ENCODE measurements around the gene TAS2R40. TPM values are rescaled to one million over a fixed set of nuclear protein-coding genes. Genes with fewer than 3 reads are reported as not detected.

Gene TAS2R40
- total RNA-seq, 1 donor from 2014 or later, result not detected

DNA sequence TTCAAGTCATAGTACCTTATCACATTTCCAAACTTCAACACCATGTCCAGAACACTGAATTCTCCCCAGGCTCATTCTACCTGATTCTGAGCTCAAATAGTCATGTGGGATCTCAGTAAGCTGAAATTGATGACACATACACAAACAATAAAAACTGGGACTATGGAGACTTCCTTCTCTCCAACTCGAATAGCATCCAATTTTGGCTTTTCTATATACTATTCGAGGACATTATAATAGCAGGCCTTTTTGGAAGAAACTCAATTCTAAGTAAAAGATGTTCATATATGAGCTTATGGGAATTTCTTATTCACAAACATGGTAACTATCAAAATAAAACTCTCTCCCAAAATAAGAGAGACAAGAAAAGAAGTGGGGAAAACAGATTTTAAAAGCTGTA is 551 bp upstream of the TAS2R40 start:
- no peaks in the 10 kb centered on the region for H3K9me3 ChIP-seq (ENCODE audit: control insufficient read depth in 3 of 3, low read length in 3 of 3)
- H3K9ac ChIP-seq (ENCODE audit: low read depth in 1 of 3, low read length in 3 of 3), result no peak overlapping the region
- H3K4me3 ChIP-seq (ENCODE audit: low read length in 3 of 3), result no peak overlapping the region
- H3K36me3 ChIP-seq (ENCODE audit: control insufficient read depth in 3 of 3, insufficient read depth in 3 of 3, low read length in 3 of 3), result no peaks in the 10 kb centered on the region
- H3K27me3 ChIP-seq (ENCODE audit: control insufficient read depth in 3 of 3, insufficient read depth in 3 of 3, low read length in 3 of 3), result no peaks in the 10 kb centered on the region
- no peak overlapping the region for H3K27ac ChIP-seq (ENCODE audit: low read depth, low read length)
- H3K4me1 ChIP-seq (ENCODE audit: control insufficient read depth in 3 of 3, insufficient read depth in 3 of 3, low read length in 3 of 3), result no peaks in the 10 kb centered on the region

DNA sequence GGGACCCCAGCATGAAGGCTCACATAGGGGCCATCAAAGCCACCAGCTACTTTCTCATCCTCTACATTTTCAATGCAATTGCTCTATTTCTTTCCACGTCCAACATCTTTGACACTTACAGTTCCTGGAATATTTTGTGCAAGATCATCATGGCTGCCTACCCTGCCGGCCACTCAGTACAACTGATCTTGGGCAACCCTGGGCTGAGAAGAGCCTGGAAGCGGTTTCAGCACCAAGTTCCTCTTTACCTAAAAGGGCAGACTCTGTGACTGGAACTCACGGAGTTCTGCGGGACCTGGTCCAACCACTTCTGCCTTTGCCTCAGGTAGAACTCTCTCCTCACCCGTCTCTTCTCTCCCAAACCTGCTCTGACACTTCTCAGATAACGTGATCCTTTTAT is 945 bp downstream of the TAS2R40 start:
- Histone ChIP-seq H3K4me3 (ENCODE audit: low read length in 3 of 3) (no peak overlapping the region), H3K27ac (ENCODE audit: low read depth, low read length) (no peak overlapping the region), H3K27me3 (ENCODE audit: control insufficient read depth in 3 of 3, insufficient read depth in 3 of 3, low read length in 3 of 3) (no peaks in the 10 kb centered on the region), H3K9ac (ENCODE audit: low read depth in 1 of 3, low read length in 3 of 3) (no peak overlapping the region), H3K9me3 (ENCODE audit: control insufficient read depth in 3 of 3, low read length in 3 of 3) (no peaks in the 10 kb centered on the region), H3K36me3 (ENCODE audit: control insufficient read depth in 3 of 3, insufficient read depth in 3 of 3, low read length in 3 of 3) (no peaks in the 10 kb centered on the region), H3K4me1 (ENCODE audit: control insufficient read depth in 3 of 3, insufficient read depth in 3 of 3, low read length in 3 of 3) (peaks cover 0 to 3% (median 0%) of the 10 kb centered on the region in 3 donors)

DNA sequence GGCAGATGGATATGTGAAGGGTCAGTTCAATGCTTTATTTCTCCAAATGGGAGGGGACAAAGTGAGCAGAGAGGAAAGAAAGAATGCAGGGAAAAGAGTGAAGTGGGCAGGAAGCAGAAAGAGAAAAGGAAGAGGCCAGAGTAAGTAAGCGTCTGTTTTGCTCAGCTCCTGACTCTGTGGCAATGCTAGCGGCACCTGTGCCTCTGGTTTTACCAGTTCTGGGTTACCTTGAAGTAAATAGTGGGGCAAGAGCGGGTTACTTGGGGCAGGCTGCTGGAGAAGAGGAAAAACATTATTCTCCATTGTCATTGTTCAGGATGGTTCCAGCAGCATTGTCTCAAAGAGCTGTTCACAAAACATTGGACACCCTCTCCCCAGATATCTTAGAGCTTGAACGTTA is 1.9 kb downstream of the TAS2R40 start:
- H3K27ac ChIP-seq (ENCODE audit: low read depth, low read length), result no peak overlapping the region
- no peak overlapping the region for H3K9ac ChIP-seq (ENCODE audit: low read depth in 1 of 3, low read length in 3 of 3)
- H3K4me3 ChIP-seq (ENCODE audit: low read length in 3 of 3), result no peak overlapping the region
- no peaks in the 10 kb centered on the region for H3K9me3 ChIP-seq (ENCODE audit: control insufficient read depth in 3 of 3, low read length in 3 of 3)
- H3K4me1 ChIP-seq (ENCODE audit: control insufficient read depth in 3 of 3, insufficient read depth in 3 of 3, low read length in 3 of 3), result peaks cover 0 to 3% (median 0%) of the 10 kb centered on the region in 3 donors
- H3K27me3 ChIP-seq (ENCODE audit: control insufficient read depth in 3 of 3, insufficient read depth in 3 of 3, low read length in 3 of 3), result no peaks in the 10 kb centered on the region
- H3K36me3 ChIP-seq (ENCODE audit: control insufficient read depth in 3 of 3, insufficient read depth in 3 of 3, low read length in 3 of 3), result no peaks in the 10 kb centered on the region

DNA sequence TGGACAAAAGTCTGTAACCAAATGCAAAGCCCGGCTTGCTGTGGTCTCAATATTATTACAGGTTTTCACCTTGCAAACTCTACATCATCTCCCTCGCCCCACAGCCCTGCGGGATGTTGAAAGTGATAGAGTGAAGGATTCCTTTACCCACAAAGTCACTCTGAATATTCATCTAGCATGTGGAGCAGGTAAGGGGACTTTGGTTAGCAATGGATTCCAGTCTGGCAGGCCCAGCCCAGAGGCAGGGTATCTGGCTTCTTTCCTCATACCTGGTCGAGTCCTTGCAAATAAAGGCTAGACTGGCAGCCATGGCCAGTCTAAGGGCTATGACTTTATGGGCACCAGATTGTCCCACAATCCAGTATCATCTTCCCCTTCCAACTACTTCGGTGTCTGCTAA is 3.2 kb downstream of the TAS2R40 start:
- peaks cover 0 to 3% (median 0%) of the 10 kb centered on the region in 3 donors for H3K4me1 ChIP-seq (ENCODE audit: control insufficient read depth in 3 of 3, insufficient read depth in 3 of 3, low read length in 3 of 3)
- H3K27me3 ChIP-seq (ENCODE audit: control insufficient read depth in 3 of 3, insufficient read depth in 3 of 3, low read length in 3 of 3), result no peaks in the 10 kb centered on the region
- no peak overlapping the region for H3K4me3 ChIP-seq (ENCODE audit: low read length in 3 of 3)
- no peak overlapping the region for H3K27ac ChIP-seq (ENCODE audit: low read depth, low read length)
- H3K36me3 ChIP-seq (ENCODE audit: control insufficient read depth in 3 of 3, insufficient read depth in 3 of 3, low read length in 3 of 3), result no peaks in the 10 kb centered on the region
- no peak overlapping the region for H3K9ac ChIP-seq (ENCODE audit: low read depth in 1 of 3, low read length in 3 of 3)
- no peaks in the 10 kb centered on the region for H3K9me3 ChIP-seq (ENCODE audit: control insufficient read depth in 3 of 3, low read length in 3 of 3)

DNA sequence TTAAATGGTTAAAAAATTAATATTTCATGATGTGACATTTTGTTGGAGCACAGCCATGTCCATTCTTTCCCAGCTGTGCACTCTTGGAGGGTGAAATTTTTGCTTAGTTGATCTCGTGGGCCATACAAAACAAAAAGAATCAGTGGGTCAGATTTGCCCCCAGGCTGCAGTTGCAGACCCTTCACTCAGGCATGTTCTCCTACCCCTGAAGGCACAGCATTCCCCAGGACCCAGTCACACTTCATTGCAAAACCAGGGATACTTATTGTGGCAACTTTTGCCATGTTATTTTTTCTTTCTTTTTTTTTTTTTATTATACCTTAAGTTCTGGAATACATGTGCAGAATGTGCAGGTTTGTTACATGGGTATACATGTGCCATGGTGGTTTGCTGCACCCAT is 6.0 kb downstream of the TAS2R40 start:
- H3K4me1 ChIP-seq (ENCODE audit: control insufficient read depth in 3 of 3, insufficient read depth in 3 of 3, low read length in 3 of 3), result peaks cover 0 to 3% (median 0%) of the 10 kb centered on the region in 3 donors
- H3K9ac ChIP-seq (ENCODE audit: low read depth in 1 of 3, low read length in 3 of 3), result no peak overlapping the region
- no peaks in the 10 kb centered on the region for H3K36me3 ChIP-seq (ENCODE audit: control insufficient read depth in 3 of 3, insufficient read depth in 3 of 3, low read length in 3 of 3)
- no peak overlapping the region for H3K4me3 ChIP-seq (ENCODE audit: low read length in 3 of 3)
- no peaks in the 10 kb centered on the region for H3K27me3 ChIP-seq (ENCODE audit: control insufficient read depth in 3 of 3, insufficient read depth in 3 of 3, low read length in 3 of 3)
- no peaks in the 10 kb centered on the region for H3K9me3 ChIP-seq (ENCODE audit: control insufficient read depth in 3 of 3, low read length in 3 of 3)
- no peak overlapping the region for H3K27ac ChIP-seq (ENCODE audit: low read depth, low read length)

DNA sequence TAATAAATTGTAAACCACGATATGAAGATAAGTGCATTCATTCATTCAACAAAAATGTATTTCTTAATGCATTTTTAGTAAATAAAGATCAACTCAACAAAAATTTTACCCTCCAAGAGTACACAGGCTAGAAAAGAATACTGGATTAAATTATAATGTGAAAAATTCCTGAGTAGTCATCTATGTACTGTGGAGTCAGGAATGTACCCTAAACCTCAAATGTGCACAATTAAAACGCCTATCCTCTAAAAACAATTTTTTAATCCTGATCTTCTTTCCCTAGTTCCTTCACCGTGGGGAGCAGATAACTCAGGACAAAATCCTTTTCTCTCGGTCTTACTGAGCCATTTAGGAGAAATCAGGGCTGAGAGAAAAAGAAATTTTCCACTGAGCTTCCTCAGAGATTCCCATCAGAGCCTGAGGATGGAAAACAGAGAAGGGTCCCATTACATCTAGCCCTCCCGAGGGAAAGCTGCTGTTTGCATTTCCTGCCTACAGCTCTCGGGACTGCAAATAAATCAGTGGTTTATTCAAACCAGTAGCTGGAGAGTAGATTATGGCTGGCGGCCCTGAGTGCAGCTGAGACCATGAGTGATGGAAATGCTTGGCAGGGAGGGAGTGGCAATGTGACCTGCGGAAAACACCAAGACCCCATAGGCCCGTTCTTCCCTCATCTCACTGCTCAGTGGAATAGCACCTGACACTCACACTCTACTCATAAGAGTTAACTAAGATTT is 7.4 kb downstream of the TAS2R40 start:
- Histone ChIP-seq H3K4me1 (ENCODE audit: control insufficient read depth in 3 of 3, insufficient read depth in 3 of 3, low read length in 3 of 3) (peaks cover 0 to 3% (median 0%) of the 10 kb centered on the region in 3 donors), H3K27me3 (ENCODE audit: control insufficient read depth in 3 of 3, insufficient read depth in 3 of 3, low read length in 3 of 3) (no peaks in the 10 kb centered on the region), H3K27ac (ENCODE audit: low read depth, low read length) (no peak overlapping the region), H3K9ac (ENCODE audit: low read depth in 1 of 3, low read length in 3 of 3) (no peak overlapping the region), H3K9me3 (ENCODE audit: control insufficient read depth in 3 of 3, low read length in 3 of 3) (no peaks in the 10 kb centered on the region), H3K4me3 (ENCODE audit: low read length in 3 of 3) (no peak overlapping the region), H3K36me3 (ENCODE audit: control insufficient read depth in 3 of 3, insufficient read depth in 3 of 3, low read length in 3 of 3) (no peaks in the 10 kb centered on the region)

DNA sequence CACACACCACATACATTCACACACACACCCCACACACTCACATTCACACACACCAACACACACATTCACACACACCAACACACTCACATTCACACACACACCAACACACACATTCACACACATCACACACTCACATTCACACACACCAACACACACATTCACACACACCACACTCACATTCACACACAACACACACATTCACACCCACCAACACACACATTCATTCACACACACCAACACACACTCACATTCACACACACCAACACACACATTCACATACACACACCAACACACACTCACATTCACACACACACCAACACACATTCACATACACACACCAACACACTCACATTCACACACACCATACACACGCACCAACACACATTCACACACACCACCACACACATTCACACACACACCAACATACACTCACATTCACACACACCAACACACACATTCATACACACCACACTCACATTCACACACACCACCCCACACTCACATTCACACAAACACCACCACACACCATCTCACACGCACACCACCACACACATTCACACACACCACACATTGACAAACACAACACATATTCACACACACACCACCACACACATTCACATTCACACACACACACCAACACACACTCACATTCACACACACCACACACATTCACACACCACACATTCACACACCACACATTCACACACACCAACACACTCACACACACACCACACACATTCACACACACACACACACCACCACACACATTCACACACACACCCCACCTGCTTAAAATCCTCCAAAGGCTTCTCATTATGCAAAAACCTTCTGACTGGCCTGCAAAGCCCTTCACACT is 9.0 kb downstream of the TAS2R40 start:
- Histone ChIP-seq H3K4me3 (ENCODE audit: low read length in 3 of 3) (no peak overlapping the region), H3K9ac (ENCODE audit: low read depth in 1 of 3, low read length in 3 of 3) (no peak overlapping the region), H3K27ac (ENCODE audit: low read depth, low read length) (no peak overlapping the region), H3K27me3 (ENCODE audit: control insufficient read depth in 3 of 3, insufficient read depth in 3 of 3, low read length in 3 of 3) (no peaks in the 10 kb centered on the region), H3K36me3 (ENCODE audit: control insufficient read depth in 3 of 3, insufficient read depth in 3 of 3, low read length in 3 of 3) (no peaks in the 10 kb centered on the region), H3K4me1 (ENCODE audit: control insufficient read depth in 3 of 3, insufficient read depth in 3 of 3, low read length in 3 of 3) (peaks cover 0 to 3% (median 0%) of the 10 kb centered on the region in 3 donors), H3K9me3 (ENCODE audit: control insufficient read depth in 3 of 3, low read length in 3 of 3) (no peaks in the 10 kb centered on the region)

DNA sequence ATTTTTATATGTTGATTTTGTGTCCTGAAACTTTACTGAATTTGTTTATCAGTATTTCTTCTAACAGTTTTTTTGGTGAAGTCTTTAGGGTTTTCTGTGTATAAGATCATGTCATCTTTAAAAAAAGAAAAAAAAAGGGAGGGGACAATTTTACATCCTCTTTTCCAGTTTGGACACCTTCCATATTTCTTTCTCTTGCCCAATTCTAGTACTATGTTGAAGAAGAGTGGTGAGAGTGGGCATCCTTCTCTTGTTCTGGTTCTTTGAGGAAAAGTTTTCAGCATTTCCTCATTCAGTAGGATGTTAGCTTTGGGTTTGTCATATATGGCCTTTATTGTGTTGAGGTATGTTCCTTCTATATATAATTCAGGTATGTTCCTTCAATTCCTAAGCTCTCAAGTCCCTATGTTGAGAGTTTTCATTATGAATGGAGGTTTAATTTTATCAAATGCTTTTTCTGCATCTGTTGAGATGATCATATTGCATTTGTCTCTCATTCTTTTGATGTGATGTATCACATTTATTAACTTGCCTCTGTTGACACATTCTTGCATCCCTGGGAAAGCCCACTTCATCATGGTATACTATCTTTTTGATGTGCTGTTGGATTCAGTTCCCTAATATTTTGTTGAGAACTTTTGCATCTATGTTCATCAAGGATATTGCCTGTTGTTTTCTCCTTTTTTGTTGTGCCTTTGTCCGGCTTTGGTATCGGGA is 12.1 kb downstream of the TAS2R40 start:
- Histone ChIP-seq H3K27me3 (ENCODE audit: control insufficient read depth in 3 of 3, insufficient read depth in 3 of 3, low read length in 3 of 3) (no peaks in the 10 kb centered on the region), H3K4me3 (ENCODE audit: low read length in 3 of 3) (no peak overlapping the region), H3K27ac (ENCODE audit: low read depth, low read length) (no peak overlapping the region), H3K4me1 (ENCODE audit: control insufficient read depth in 3 of 3, insufficient read depth in 3 of 3, low read length in 3 of 3) (no peaks in the 10 kb centered on the region), H3K9me3 (ENCODE audit: control insufficient read depth in 3 of 3, low read length in 3 of 3) (peaks cover 0 to 5% (median 2%) of the 10 kb centered on the region in 3 donors), H3K36me3 (ENCODE audit: control insufficient read depth in 3 of 3, insufficient read depth in 3 of 3, low read length in 3 of 3) (no peaks in the 10 kb centered on the region), H3K9ac (ENCODE audit: low read depth in 1 of 3, low read length in 3 of 3) (no peak overlapping the region)

DNA sequence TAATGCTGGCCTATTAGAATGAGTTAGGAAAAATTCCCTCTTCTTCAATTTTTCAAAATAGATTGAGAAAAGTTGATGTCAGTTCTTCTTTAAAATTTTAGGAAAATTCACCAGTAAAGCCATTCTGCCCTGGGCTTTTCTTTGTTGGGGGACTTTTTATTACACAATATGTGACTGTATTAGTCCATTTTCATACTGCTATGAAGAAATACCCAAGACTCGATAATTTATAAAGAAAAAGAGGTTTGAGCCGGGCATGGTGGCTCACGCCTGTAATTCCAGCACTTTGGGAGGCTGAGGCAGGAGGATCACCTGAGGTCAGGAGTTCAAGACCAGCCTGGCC is 12.7 kb downstream of the TAS2R40 start:
- Histone ChIP-seq H3K27ac (ENCODE audit: low read depth, low read length) (no peak overlapping the region), H3K27me3 (ENCODE audit: control insufficient read depth in 3 of 3, insufficient read depth in 3 of 3, low read length in 3 of 3) (no peaks in the 10 kb centered on the region), H3K4me3 (ENCODE audit: low read length in 3 of 3) (no peak overlapping the region), H3K36me3 (ENCODE audit: control insufficient read depth in 3 of 3, insufficient read depth in 3 of 3, low read length in 3 of 3) (no peaks in the 10 kb centered on the region), H3K9me3 (ENCODE audit: control insufficient read depth in 3 of 3, low read length in 3 of 3) (peaks cover 0 to 5% (median 2%) of the 10 kb centered on the region in 3 donors), H3K9ac (ENCODE audit: low read depth in 1 of 3, low read length in 3 of 3) (no peak overlapping the region), H3K4me1 (ENCODE audit: control insufficient read depth in 3 of 3, insufficient read depth in 3 of 3, low read length in 3 of 3) (no peaks in the 10 kb centered on the region)

DNA sequence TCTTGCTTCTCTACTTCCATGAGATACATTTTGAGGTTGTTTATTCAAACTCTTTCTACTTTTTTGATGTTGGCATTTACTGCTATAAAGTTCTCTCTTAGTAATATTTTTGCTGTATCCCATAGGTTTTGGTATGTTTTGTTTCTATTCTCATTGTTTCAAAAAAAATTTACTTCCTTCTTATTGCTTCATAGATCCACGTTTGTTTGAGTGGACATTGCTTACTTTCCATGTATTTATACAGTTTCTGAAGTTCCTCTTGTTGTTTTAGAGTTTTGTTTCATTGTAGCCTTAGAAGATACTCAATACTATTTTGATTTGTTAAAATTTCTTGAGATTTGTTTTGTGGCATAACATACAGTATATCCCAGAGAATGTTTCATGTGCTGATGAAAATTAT is 13.7 kb downstream of the TAS2R40 start:
- Histone ChIP-seq H3K27me3 (ENCODE audit: control insufficient read depth in 3 of 3, insufficient read depth in 3 of 3, low read length in 3 of 3) (no peaks in the 10 kb centered on the region), H3K36me3 (ENCODE audit: control insufficient read depth in 3 of 3, insufficient read depth in 3 of 3, low read length in 3 of 3) (no peaks in the 10 kb centered on the region), H3K9ac (ENCODE audit: low read depth in 1 of 3, low read length in 3 of 3) (no peak overlapping the region), H3K9me3 (ENCODE audit: control insufficient read depth in 3 of 3, low read length in 3 of 3) (peaks cover 0 to 5% (median 2%) of the 10 kb centered on the region in 3 donors), H3K27ac (ENCODE audit: low read depth, low read length) (no peak overlapping the region), H3K4me3 (ENCODE audit: low read length in 3 of 3) (no peak overlapping the region), H3K4me1 (ENCODE audit: control insufficient read depth in 3 of 3, insufficient read depth in 3 of 3, low read length in 3 of 3) (no peaks in the 10 kb centered on the region)
